HG03280 (cell line): Measurements from ENCODE around the gene MNAT1.
A peak's percentile ranks its signal among the peaks of the same experiment; 100 is the strongest.

Source experiments
- ATAC-seq: cut with Tn5 transposase; IDR thresholded peaks from one replicate; pipeline ENCODE4 v1.9.1; 2021; ENCODE audit warnings: mild to moderate bottlenecking, moderate library complexity; ENCODE audit not compliant: unreplicated experiment

Gene MNAT1

GRCh38 chr14:60956632-60957031, 222.1 kb downstream of the MNAT1 start:
- no peak for ATAC-seq

GRCh38 chr14:60958146-60958545, 223.6 kb downstream of the MNAT1 start:
- ATAC-seq = no peak

GRCh38 chr14:60963761-60964160, 229.2 kb downstream of the MNAT1 start:
- no peak for ATAC-seq

GRCh38 chr14:60964904-60965303, 230.3 kb downstream of the MNAT1 start:
- no peak for ATAC-seq

- ATAC-seq = no peak
Observed at GRCh38 chr14:60965402-60965801, 230.8 kb downstream of the MNAT1 start.

- ATAC-seq = no peak
Observed at GRCh38 chr14:60968099-60968498, 233.5 kb downstream of the MNAT1 start.

GRCh38 chr14:60968671-60969070, 234.1 kb downstream of the MNAT1 start:
- no peak for ATAC-seq

- no peak for ATAC-seq
Observed at GRCh38 chr14:60970146-60970545, 235.6 kb downstream of the MNAT1 start.

- ATAC-seq = no peak
Observed at GRCh38 chr14:60971271-60971670, 236.7 kb downstream of the MNAT1 start.

GRCh38 chr14:60972295-60972694, 237.7 kb downstream of the MNAT1 start:
- no peak for ATAC-seq

GRCh38 chr14:60973070-60973469, 238.5 kb downstream of the MNAT1 start:
- no peak for ATAC-seq

- ATAC-seq = no peak
Observed at GRCh38 chr14:60974090-60974651, 239.6 kb downstream of the MNAT1 start.

- ATAC-seq = no peak
Observed at GRCh38 chr14:60975551-60975950, 241.0 kb downstream of the MNAT1 start.

- ATAC-seq = no peak
Observed at GRCh38 chr14:60977847-60978246, 243.3 kb downstream of the MNAT1 start.

GRCh38 chr14:60980811-60981632, 246.5 kb downstream of the MNAT1 start, which contains the start of the genes SLC38A6 and TRMT5:
TSS of gene SLC38A6 (plus strand) at chr14:60981245. CDS start at chr14:60981278, 33 bp downstream.
TSS of gene TRMT5 (minus strand) at chr14:60981079. CDS start at chr14:60980973, 106 bp downstream.
- peak; percentile 86 for ATAC-seq

- ATAC-seq = no peak
Observed at GRCh38 chr14:60981633-60982455, 247.3 kb downstream of the MNAT1 start.

- ATAC-seq = no peak
Observed at GRCh38 chr14:60984196-60984595, 249.6 kb downstream of the MNAT1 start.

GRCh38 chr14:60986500-60986899, 251.9 kb downstream of the MNAT1 start:
- ATAC-seq = no peak

- no peak for ATAC-seq
Observed at GRCh38 chr14:60989599-60989998, 255.0 kb downstream of the MNAT1 start.

- no peak for ATAC-seq
Observed at GRCh38 chr14:60998617-60999016, 264.1 kb downstream of the MNAT1 start.

- no peak for ATAC-seq
Observed at GRCh38 chr14:60999536-60999935, 265.0 kb downstream of the MNAT1 start.
